Endothelial cell (in vitro differentiated cells): ENCODE data around the gene ELMOD1. TPM values are rescaled to one million over a fixed set of nuclear protein-coding genes. Genes with fewer than 3 reads are reported as not detected.

ENCODE experiments used
- DNase-seq: peaks from one replicate; pipeline ENCODE4 v3.0.0; 2021; ENCODE audit warnings: low spot score
- H3K27ac Mint-ChIP-seq: one replicate; pipeline ENCODE4 v1.8.0; 2021; ENCODE audit warnings: mixed read lengths, inconsistent platforms; ENCODE audit not compliant: unreplicated experiment
- H3K27me3 Mint-ChIP-seq: one replicate; pipeline ENCODE4 v1.8.0; 2021; ENCODE audit warnings: mild to moderate bottlenecking, moderate library complexity, mixed read lengths, inconsistent platforms; ENCODE audit not compliant: unreplicated experiment
- H3K36me3 Mint-ChIP-seq: one replicate; pipeline ENCODE4 v1.8.0; 2021; ENCODE audit warnings: mild to moderate bottlenecking, low read depth, mixed read lengths, inconsistent platforms; ENCODE audit not compliant: unreplicated experiment
- H3K4me1 Mint-ChIP-seq: one replicate; pipeline ENCODE4 v1.8.0; 2021; ENCODE audit warnings: mild to moderate bottlenecking, mixed read lengths, inconsistent platforms; ENCODE audit not compliant: unreplicated experiment
- H3K4me3 Mint-ChIP-seq: one replicate; pipeline ENCODE4 v1.8.0; 2021; ENCODE audit warnings: mild to moderate bottlenecking, mixed read lengths, inconsistent platforms; ENCODE audit not compliant: unreplicated experiment
- H3K9me3 Mint-ChIP-seq: one replicate; pipeline ENCODE4 v1.8.0; 2021; ENCODE audit warnings: mixed read lengths, inconsistent platforms; ENCODE audit not compliant: unreplicated experiment
- CTCF ChIP-seq: fragments of 200-600 bp; sonication (generic); IDR thresholded peaks from one replicate; pipeline ENCODE4 v1.5.0; 2021; ENCODE audit warnings: antibody characterized with exemption; ENCODE audit not compliant: unreplicated experiment
- long read RNA-seq: library from polyadenylated mRNA; unstranded; transcript quantifications from one replicate; pipeline ENCODE4 v2.0.0, GENCODE V29; 2020; ENCODE audit not compliant: unreplicated experiment
- total RNA-seq: library from RNA; stranded (reverse); fragmentation: NEBNext Ultra II Directional; extraction: Animal tissue kit (Norgen Biotek cat#: 25700); gene quantifications from one replicate; pipeline ENCODE4 v1.2.1, GENCODE V29; 2021; ENCODE audit not compliant: unreplicated experiment

ELMOD1 gene
- 0.51 TPM for total RNA-seq
- long read RNA-seq = 0 reads

- no peak for TF ChIP-seq CTCF
- Mint-ChIP-seq H3K4me1 (peaks cover 10% of the 10 kb centered on the region), H3K36me3 (no peaks in the 10 kb centered on the region), H3K27me3 (peaks cover 17% of the 10 kb centered on the region), H3K9me3 (no peaks in the 10 kb centered on the region), H3K27ac (no peak within 1 kb of the TSS), H3K4me3 (peak within 1 kb of the TSS; percentile 92)
- peak; percentile 62 for DNase-seq
Measured at GRCh38 chr11:107590460-107591377, at the start of gene ELMOD1. Gene ELMOD1, plus strand, starts transcription at chr11:107591147. Its CDS starts 27,043 bp downstream, at chr11:107618190.

GRCh38 chr11:107545101-107545514 is 45.8 kb upstream of the ELMOD1 start:
- TF ChIP-seq CTCF = no peak
- Mint-ChIP-seq H3K9me3 (no peaks in the 10 kb centered on the region), H3K27me3 (no peaks in the 10 kb centered on the region), H3K36me3 (peaks cover 5% of the 10 kb centered on the region), H3K27ac (no peak overlapping the region), H3K4me1 (no peaks in the 10 kb centered on the region), H3K4me3 (no peak overlapping the region)
- DNase-seq = no peak

- Mint-ChIP-seq H3K27ac (no peak overlapping the region), H3K4me1 (no peaks in the 10 kb centered on the region), H3K9me3 (no peaks in the 10 kb centered on the region), H3K36me3 (peaks cover 5% of the 10 kb centered on the region), H3K4me3 (no peak overlapping the region), H3K27me3 (no peaks in the 10 kb centered on the region)
- no peak for DNase-seq
- no peak for TF ChIP-seq CTCF
Measured at GRCh38 chr11:107547961-107548360, 43.0 kb upstream of the ELMOD1 start.

- H3K4me3 Mint-ChIP-seq = no peak overlapping the region
- DNase-seq = no peak
- H3K4me1 Mint-ChIP-seq = no peaks in the 10 kb centered on the region
- no peaks in the 10 kb centered on the region for H3K9me3 Mint-ChIP-seq
- no peak overlapping the region for H3K27ac Mint-ChIP-seq
- H3K27me3 Mint-ChIP-seq = no peaks in the 10 kb centered on the region
- peak; percentile 76 for TF ChIP-seq CTCF
- H3K36me3 Mint-ChIP-seq = peaks cover 5% of the 10 kb centered on the region
Measured at GRCh38 chr11:107549253-107549953, 41.5 kb upstream of the ELMOD1 start.

- Mint-ChIP-seq H3K36me3 (peaks cover 5% of the 10 kb centered on the region), H3K4me3 (no peak overlapping the region), H3K27me3 (no peaks in the 10 kb centered on the region), H3K4me1 (no peaks in the 10 kb centered on the region), H3K27ac (no peak overlapping the region), H3K9me3 (no peaks in the 10 kb centered on the region)
- no peak for TF ChIP-seq CTCF
- DNase-seq = no peak
Measured at GRCh38 chr11:107549954-107550285, 41.0 kb upstream of the ELMOD1 start.
